Erythroblast (primary cell): Measurements from ENCODE around the gene ADH1C.
"Not testable (repeated sequence)": the region's sequence is repeated elsewhere in the genome, so short reads cannot be mapped to it uniquely, and the experiment has no call there.

Experiments
- DNase-seq, 2 experiments: peaks; one replicate each; lab custom pipeline; 2025; lab: John Stamatoyannopoulos, UW
- GATA1 ChIP-seq: IDR thresholded peaks from 2 replicates; pipeline ENCODE4 v1.6.1; 2011; ENCODE audit warnings: low read depth, mild to moderate bottlenecking, control low read depth, low read length, moderate library complexity
- POLR2A ChIP-seq: IDR thresholded peaks from 2 replicates; pipeline ENCODE4 v1.6.1; 2011; ENCODE audit warnings: mild to moderate bottlenecking, low read length

The ADH1C gene

DNA sequence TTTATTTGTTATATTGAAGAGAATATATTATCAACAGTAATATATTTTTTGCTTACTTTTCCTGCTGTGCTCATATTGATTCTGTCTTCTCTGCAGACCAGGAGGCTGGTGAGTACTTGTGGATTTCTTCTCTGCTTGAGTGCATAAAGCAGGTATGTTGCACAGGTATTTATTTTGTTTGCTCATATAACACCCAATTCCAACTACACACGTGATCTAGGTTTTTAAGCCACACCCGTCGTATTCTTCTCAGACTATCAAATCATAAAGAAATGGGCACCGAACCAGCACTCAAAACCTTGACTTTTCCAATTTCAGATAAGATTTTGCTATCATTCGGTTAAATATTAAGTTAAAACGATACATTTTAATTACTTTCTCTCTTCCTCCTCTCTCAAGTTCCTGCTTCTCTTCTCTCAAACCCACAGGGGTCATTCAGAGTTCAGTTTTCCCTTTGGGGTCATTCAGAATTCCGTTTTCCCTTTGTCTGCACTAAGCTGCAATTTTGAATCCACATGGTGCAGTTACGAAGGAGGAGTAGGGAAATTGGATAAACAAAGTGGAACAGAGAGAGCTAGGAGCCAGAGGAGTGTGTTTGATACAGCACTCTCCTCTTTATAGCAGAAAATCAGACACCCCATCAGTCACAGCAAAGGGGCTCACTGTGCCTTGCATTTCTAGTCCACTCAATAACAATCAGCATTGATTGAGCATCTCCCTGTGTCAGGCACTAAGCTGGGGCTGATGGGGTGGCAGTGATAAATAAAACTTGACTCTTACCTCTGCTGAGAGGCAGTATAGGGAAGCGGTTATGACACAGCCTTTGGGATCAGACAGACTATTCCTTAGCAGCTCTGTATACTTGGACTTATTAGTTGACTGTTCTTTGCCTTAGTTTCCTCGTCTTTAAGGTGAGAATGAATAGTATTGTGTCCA, at the start of gene ADH1C:
Gene ADH1C, minus strand, starts transcription at position 145 of the 936 bp plus-strand sequence. Its CDS starts 71 bp downstream, at position 74.
- DNase-seq: no peak
- TF ChIP-seq GATA1: no peak
- TF ChIP-seq POLR2A: no peak

DNA sequence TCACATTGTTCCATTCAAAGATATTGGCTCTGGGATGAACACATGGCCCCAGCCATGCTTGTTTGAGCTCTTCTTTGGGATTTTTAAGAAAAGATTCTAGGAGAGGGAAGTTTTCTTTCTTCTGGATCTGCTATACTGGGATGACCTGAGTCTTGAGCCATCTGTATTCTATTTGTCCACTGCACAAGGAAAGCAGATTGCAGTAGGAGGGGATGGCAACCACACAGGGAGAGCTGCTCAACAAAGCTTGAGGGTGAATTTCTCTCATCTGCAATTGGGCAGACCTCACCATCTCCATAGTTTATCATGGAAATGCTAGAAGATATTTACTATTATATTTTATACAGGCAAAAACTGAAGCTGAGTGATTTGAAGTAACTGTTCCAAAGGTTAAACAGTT, 48.3 kb upstream of the ADH1C start:
- TF ChIP-seq POLR2A: no peak
- no peak for TF ChIP-seq GATA1
- no peak for DNase-seq

DNA sequence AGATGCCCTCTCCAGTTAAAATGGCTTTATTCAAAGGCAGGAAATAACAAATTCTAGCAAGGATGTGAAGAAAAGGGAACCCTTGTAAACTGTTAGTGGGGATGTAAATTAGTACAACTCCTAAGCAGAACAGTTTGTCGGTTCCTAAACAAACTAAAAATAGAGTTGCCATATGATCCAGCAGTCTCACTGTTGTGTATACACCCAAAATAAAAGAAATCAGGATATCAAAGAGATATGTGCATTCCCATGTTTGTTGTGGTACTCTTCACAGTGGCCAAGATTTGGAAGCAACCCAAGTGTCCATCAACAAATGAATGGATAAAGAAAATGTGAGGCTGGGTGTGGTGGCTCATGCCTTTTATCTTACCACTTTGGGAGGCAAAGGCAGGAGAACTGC, 46.5 kb upstream of the ADH1C start:
- no peak for TF ChIP-seq POLR2A
- TF ChIP-seq GATA1: no peak
- DNase-seq: no peak

DNA sequence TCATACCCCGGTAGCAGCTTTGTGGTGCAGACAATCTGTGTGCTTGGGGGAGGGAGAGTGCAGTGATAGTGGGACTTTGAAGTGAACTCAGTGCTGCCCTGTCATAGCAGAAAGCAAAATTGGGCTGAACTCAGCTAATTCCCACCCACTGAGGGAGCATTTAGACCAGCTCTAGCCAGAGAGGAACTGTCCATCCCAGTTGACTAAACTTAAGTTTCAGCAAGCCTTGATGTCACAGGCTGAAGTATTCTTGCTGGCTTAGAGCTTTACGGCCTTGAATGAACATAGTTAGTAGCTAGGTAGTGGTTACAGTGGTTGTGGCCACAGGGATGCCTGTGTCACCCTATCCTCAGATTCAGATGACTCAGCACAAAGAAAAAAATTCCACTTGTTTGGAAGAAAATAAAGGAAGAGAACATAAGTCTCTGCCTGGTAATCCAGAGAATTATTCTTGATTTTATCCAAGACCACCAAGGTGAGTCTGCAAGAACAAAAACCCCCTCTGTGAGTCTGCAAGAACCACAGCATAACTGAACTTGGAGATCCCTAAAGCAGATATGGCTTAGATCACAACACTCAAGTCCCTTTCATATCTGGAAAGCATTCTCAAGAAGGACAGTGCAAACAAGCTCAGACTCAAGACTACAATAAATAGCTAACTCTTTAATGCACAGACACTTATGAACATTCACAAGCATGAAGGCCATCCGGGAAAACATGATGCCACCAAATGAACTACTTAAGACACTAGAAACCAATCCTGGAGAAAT, 43.2 kb upstream of the ADH1C start:
- no peak for DNase-seq
- TF ChIP-seq POLR2A: no peak
- no peak for TF ChIP-seq GATA1

DNA sequence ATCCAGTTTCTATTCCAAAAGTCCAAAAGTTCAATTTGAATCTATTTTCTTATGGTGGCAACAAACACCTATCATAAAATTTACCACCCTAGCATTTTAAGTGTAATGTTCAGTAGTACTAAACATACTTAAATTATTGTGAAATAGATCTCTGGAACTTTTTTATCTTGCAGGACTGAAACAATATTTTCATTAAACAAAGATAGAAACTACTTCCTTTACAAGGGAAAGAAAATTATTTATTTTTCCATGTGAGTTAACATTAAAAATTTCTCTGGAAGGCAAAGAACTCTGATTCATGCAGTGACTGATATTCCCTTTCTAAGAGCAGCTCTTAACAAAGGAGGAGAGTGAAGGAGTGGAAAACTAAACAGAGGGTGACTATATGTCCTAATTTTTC, 42.4 kb upstream of the ADH1C start:
- DNase-seq: no peak

DNA sequence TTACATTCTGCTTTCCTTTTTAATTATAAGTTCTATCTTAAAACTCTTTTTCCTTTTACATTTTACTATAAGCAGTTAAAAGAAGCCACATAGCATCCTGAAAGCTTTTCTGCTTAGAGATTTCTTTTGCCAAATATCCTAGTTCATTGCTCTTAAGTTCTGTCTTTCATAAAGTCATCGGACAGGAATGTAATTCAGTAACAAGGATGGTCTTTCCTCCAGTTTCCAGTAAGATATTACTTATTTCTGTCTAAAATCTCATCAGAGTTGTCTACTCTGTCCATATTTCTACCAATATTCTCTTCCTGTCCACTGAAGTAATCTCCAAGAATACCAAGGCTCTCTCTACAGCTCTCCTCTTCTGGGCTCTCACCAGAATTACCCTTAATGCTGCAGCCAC, 37.5 kb upstream of the ADH1C start:
- DNase-seq: no peak
- TF ChIP-seq GATA1: no peak
- no peak for TF ChIP-seq POLR2A

More for the DNA sequence above, 42.4 kb upstream of the ADH1C start:
- TF ChIP-seq POLR2A (no peak), GATA1 (no peak)

DNA sequence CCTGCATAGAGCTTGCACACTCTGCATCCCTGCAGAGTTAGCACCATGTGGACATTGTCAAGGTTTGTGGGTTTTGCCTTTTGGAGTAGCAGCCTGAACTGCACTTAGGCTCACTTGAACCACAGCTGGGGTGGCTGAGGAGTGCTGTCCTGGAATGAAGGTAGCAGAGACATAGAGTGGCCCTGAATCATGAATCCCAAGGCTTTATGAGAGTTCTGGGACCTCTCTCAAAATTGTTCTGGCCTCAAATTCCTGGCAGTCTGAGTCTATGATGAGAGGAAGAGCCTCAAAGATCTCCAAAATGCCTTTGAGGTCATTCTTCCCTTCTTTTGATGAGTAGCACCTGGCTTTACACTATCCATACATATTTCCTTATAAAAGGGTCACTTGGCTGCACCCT, 37.1 kb upstream of the ADH1C start:
- no peak for TF ChIP-seq GATA1
- TF ChIP-seq POLR2A: no peak
- DNase-seq: no peak

DNA sequence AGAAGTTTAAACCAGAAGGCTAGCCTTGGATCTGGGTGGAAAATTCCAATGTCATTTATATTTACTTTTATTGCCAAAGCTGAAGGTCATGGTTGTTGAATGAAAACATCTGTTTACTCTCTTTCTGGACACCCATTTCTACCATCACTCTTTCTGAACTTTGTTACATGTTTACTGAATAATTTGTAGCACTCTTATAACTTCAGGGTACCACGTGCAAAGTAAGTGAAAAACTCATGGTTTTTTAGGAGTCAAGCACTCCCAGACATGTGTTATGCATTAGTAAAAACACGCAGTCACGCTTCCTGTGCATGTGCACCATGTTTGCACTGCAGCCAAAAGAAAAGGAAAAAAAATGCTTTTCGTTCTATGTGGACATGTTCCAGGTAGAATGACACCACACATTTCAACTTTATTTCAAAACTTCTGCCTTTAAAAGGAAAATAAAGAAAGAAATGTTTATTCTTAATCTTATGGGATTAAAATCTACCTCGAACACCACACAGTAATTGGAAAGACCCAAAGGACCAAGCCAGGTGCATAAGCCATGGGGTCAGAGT, 31.4 kb upstream of the ADH1C start:
- no peak for TF ChIP-seq POLR2A
- no peak for TF ChIP-seq GATA1
- DNase-seq: no peak

DNA sequence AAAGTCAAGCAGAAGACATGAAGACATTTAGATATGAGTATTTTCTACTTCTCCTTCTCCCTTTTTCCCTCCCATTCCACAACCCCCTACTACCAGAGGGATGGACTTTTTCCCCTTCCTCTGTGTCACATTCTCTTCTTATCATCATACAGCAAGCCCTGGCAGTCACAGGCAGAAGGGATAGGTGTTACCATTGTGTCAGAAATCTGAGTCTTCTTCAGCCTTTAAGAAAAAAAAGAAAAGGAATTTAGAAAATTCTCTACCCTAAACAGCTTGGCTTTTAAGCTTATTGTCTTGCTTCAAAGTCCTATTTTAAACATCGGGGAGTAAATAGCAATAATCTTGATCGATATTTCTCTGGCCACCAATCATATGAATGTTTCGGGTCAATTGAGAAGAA, 30.9 kb upstream of the ADH1C start:
- TF ChIP-seq POLR2A (no peak), GATA1 (no peak)

DNA sequence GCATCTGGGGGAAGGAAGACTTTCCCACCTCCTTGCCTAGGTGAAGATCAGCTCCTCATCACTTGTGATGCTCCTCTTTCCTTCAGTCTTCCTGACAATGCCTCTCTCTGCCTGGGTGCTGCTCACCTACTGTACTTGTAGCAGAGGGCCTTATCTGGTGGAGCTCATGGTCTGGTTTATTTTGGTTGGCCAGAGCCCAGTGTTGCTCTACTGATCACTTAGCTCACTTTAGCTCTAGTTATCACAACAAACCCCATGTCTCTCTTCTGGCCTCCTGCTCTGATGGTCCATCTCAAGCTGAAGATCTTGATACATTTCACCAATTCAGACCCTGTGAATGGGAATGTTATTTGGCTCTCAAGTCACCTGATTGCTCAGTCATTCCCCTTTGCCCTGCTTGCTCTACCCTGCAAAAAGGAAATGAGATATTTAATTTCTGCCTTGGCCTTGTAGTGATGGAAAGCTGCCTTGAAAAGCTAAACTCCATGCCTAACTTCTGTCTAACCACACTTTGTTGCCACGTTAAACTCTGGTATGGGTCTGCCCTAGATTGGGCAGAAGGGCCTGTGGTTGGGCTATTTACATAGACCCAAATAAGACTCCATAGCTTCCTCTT, 30.3 kb upstream of the ADH1C start:
- TF ChIP-seq POLR2A (no peak), GATA1 (no peak)
- DNase-seq: no peak

More for the DNA sequence above, 30.9 kb upstream of the ADH1C start:
- DNase-seq: no peak

DNA sequence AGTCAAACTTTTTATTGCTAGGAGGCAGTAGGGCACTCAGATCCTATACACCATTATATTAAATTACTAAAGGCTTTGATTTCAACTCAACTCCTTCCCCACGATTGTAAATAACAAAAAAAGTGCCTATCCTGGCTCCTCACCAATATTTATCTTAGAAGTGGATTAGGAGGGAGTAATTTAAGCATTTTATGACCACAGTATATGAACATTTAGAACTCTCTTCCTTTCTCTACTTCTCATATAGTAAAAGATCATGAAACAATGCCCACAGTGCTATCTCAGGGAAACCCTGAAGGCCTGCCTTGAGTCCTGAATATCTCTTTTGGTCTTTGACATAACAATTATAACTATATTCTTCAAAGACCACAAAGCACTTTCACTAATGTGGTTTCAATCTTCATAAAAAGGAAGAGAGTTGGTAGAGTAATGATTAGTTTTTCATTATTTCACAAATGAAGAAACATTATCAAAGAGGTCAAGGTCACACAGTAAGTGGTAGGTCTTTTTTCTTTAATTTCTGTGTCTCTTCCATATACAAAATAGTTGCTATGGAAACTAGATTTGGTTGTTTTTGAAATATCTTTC, 29.1 kb upstream of the ADH1C start:
- no peak for TF ChIP-seq POLR2A
- no peak for TF ChIP-seq GATA1
- DNase-seq: no peak

DNA sequence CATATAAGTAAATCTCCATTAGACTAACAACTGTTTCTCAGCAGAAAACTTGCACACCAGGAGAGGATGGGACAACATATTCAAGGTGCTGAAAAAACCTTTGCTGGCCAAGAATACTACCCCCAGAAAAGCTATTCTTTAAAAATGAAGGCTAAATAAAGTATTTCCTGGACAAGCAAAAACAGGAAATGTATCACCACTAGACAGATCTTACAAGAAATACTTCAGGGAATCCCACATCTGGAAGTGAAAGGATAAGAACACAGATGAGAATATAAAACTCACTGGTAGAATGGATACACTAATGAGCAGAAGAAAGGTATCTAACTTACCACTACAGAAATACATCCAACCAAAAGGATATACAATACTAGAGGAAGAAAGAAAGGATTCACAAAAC, 27.0 kb upstream of the ADH1C start:
- TF ChIP-seq POLR2A: no peak
- TF ChIP-seq GATA1: no peak
- no peak for DNase-seq

DNA sequence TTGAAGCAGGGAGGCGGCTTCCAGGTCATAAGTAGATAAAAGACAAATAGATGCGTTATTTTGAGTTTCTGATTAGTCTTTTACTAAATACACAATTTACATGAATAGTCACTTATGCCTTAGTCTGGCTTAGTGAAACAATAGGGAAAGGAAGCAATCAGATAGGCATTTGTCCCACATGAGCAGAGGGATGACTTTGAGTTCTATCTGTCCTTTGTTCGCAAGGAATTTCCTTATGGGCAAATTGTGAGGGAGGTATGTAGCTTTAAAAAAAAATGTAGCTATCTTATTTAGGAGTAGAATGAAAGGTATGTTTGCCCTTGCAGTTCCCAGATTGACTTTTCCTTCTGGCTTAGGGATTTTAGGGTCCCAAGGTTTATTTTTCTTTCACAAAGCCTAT, 26.3 kb upstream of the ADH1C start:
- DNase-seq: no peak
- TF ChIP-seq POLR2A (no peak), GATA1 (no peak)

DNA sequence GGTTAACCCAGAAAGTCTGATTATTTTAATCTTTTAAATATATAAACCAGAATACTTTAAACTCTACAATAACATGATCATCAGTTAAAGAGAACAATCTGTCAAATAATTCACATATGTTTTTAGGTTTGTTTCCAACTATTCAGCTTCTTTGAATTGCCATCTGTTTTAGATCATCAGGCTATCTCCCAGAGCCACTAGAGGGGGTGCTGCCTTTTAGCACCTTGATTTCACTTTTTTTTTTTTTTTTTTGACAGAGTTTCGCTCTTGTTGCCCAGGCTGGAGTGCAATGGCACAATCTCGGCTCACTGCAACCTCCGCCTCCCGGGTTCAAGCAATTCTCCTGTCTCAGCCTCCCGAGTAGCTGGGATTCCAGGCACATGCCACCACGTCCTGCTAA, 24.8 kb upstream of the ADH1C start:
- peak in 1 of 2 experiments; percentile 1 for DNase-seq

DNA sequence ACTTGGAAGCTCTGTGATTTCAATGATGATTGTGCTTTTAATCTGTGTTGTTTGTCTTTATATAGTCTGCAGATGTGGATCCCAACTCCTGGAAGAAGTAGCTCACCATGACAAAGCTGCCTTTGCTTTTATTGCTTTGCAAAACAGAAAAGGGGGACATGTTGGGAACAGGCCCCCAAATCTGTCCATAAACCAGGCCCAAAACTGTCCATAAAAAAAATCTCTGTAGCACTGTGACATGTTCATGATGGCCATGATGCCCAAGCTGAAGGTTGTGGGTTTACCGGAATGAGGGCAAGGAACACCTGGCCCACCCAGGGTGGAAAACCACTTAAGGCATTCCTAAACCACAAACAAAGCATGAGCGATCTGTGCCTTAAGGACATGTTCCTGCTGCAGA, 19.9 kb upstream of the ADH1C start:
- DNase-seq: not testable (repeated sequence)

DNA sequence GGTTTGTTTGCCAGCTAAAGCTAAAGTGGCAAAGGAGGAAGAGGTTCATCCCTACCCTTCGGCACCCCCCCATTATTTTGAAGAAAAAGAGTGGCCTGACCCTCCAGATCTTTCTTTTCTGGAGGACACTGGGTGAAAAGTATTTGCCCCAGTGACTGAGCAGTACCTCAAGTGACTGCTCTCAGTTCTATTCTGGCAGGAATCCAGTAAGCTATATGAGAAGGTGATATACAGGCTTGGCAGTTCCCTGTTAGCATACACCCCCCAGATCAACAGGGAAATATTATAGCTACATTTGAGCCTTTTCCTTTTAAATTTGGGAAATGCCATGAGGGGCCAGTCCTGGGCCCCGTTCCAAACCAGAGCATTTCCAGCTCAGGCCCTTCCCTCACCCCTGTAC, 15.3 kb upstream of the ADH1C start:
- DNase-seq: not testable (repeated sequence)
